WTC11 (cell line): ENCODE data around the gene PTPA.

Source experiments
- FOXK1 ChIP-seq: sonication (generic); formaldehyde crosslinking; IDR thresholded peaks from 2 replicates; pipeline ENCODE4 v1.8.0; 2022; ENCODE audit warnings: mild to moderate bottlenecking, moderate library complexity, missing genetic modification reagents
- TEAD1 ChIP-seq: sonication (generic); formaldehyde crosslinking; IDR thresholded peaks from 2 replicates; pipeline ENCODE4 v1.8.0; 2022; ENCODE audit warnings: mild to moderate bottlenecking, missing genetic modification reagents
- ZNF263 ChIP-seq: sonication (generic); formaldehyde crosslinking; IDR thresholded peaks from 2 replicates; pipeline ENCODE4 v1.8.1; 2022; ENCODE audit warnings: low read depth, mild to moderate bottlenecking, moderate library complexity, missing genetic modification reagents
- TF ChIP-seq, protein P1 (sequence below): fragments of 200-600 bp; IDR thresholded peaks from 2 replicates; pipeline ENCODE4 v1.8.0; 2022; ENCODE audit warnings: antibody characterized with exemption

DNA sequence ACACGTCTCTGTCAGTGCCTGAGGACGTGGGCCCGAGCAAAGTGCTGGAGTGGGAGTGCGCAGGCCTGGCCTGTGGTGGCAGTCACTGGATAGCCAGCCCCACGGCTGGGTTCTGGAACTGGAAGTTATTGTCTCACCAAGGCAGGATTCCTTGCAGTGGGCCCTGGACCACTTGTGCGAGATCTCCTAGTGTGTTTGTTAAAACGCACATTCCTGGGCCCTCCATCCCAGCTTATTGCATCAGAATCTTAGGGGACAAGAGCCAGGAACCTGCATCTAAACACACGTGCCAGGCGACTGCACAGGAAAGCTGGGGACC, 26.9 kb downstream of the PTPA start:
- TF ChIP-seq, protein P1, sequence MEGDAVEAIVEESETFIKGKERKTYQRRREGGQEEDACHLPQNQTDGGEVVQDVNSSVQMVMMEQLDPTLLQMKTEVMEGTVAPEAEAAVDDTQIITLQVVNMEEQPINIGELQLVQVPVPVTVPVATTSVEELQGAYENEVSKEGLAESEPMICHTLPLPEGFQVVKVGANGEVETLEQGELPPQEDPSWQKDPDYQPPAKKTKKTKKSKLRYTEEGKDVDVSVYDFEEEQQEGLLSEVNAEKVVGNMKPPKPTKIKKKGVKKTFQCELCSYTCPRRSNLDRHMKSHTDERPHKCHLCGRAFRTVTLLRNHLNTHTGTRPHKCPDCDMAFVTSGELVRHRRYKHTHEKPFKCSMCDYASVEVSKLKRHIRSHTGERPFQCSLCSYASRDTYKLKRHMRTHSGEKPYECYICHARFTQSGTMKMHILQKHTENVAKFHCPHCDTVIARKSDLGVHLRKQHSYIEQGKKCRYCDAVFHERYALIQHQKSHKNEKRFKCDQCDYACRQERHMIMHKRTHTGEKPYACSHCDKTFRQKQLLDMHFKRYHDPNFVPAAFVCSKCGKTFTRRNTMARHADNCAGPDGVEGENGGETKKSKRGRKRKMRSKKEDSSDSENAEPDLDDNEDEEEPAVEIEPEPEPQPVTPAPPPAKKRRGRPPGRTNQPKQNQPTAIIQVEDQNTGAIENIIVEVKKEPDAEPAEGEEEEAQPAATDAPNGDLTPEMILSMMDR, result no peak
- TF ChIP-seq FOXK1 (CRISPR knock-in tag) (no peak), ZNF263 (CRISPR knock-in tag) (no peak), TEAD1 (CRISPR knock-in tag) (no peak)
